ENCODE data around the gene DEDD2.
A peak's percentile ranks its signal among the peaks of the same experiment; 100 is the strongest.

DEDD2 gene

DNA sequence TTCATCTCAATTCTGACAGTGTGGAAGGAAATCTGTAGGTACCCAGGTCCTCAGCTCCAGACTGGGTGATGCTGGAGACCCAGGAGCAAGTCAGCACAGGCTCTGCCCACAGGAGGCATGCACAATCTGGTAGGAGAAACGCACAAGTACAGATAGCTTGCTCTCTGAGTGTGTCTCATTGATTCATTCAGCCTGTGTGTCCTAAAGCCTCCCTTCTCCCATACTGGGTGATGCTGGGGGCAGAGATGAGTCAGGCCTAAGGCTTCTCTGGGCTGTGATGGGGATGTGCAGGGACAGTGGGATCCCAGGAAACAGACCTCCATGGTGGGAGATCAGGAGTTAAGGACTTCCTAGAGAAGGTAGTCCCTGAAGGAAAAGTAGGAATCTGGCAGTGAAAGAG lies 9.4 kb upstream of the DEDD2 start:
- DNase-seq: no peak

DNA sequence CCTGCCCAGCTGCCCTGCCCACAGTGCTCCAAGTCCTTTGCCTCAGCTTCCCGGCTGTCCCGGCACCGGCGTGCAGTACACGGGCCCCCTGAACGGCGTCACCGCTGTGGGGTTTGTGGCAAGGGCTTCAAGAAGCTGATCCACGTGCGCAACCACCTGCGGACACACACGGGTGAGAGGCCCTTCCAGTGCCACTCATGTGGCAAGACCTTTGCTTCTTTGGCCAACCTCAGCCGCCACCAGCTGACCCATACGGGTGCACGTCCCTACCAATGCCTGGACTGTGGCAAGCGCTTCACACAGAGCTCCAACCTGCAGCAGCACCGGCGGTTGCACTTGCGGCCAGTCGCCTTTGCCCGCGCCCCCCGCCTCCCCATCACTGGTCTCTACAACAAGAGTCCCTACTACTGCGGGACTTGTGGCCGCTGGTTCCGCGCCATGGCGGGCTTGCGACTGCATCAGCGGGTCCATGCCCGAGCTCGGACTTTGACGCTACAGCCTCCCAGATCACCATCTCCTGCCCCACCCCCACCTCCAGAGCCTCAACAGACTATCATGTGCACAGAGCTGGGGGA lies 8.3 kb upstream of the DEDD2 start:
- DNase-seq: no peak

DNA sequence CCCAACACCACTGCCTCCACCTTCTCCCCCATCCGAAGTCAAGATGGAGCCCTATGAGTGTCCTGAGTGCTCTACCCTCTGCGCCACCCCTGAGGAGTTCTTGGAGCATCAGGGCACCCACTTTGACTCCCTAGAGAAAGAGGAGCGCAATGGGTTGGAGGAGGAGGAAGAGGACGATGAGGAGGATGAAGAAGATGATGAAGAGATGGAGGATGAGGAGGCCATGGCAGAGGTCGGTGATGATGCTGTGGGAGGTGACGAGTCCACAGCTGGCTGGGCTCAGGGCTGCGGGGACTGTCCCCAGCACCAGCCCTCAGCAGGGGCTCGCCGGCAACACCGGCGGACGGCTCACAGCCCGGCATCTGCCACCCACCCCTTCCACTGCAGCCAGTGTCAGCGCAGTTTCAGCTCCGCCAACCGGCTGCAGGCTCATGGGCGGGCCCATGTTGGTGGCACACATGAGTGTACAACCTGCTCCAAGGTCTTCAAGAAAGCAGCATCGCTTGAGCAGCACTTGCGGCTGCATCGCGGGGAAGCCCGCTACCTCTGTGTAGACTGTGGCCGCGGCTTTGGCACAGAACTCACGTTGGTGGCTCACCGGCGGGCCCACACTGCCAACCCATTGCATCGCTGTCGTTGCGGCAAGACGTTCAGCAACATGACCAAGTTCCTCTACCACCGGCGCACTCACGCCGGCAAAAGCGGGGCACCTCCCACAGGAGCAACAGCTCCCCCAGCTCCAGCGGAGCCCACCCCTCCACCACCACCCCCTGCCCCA lies 7.7 kb upstream of the DEDD2 start:
- no peak for DNase-seq

DNA sequence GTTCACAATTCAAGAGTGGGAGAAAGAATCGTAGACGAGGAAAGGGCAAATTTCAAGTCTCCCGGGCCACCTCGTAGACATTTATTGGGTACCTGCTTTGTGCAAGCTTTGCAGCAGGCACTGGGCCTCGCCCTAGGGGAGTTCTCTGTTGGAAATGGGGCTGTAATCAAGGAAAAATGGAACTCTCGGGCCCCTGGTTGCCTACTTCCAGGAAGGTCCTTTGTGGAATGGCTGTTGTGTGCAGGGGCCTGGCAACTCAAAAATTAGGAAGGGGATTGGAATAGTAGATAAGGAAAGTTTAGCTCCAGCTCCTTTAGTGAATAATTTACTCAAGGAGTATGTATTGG lies 3.2 kb upstream of the DEDD2 start:
- DNase-seq: no peak

DNA sequence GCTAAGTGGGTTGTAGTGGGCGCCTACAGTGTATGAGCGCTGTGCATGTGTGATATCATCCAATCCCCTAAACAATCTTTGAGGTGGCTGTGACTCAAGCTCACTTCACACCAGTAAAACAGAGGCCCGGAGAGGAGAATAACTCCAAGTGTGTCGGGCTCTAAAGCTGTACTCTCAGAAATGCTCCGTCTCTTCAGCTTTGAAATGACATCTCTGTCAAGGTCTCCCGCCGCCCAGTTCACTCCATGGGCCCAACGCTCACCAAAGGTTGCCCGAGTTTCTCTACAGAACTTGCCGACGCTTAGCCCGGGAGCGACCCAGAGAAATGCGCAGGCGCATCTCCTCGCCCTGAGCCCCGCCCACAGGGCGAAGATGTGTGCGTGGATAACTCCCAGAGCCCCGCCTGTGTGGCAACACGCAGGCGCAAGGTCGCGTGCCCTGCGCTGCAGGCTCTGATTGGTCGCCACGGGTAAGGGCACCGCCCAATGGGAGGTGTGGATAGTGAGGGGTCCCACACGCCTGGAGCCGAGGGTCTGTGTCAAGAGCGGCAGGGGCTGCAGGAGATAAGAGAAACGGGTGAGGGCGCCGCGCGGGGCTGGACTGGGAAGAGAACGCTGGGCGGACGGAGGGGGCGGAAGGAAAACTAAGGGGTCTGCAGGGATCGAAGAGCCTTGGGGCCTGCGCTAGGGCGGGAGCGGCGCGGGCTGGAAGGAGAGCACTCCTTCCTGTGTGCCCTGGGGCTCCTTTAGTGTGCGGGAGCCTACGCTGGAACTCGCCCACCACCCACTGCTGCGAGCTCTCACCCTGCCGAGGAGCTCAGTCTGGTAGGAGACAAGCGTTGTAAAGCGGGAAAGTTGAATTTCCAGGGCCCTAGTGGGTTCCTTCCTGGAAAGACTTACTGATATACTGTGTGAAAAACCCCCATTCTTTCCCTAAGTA lies 2.6 kb upstream of the DEDD2 start, which contains the start of gene ZNF526:
Gene ZNF526 (plus strand): TSS at position 501 of the 939 bp plus-strand sequence. CDS start 4,092 bp downstream, outside the sequence.
- peak; percentile 95 for DNase-seq

DNA sequence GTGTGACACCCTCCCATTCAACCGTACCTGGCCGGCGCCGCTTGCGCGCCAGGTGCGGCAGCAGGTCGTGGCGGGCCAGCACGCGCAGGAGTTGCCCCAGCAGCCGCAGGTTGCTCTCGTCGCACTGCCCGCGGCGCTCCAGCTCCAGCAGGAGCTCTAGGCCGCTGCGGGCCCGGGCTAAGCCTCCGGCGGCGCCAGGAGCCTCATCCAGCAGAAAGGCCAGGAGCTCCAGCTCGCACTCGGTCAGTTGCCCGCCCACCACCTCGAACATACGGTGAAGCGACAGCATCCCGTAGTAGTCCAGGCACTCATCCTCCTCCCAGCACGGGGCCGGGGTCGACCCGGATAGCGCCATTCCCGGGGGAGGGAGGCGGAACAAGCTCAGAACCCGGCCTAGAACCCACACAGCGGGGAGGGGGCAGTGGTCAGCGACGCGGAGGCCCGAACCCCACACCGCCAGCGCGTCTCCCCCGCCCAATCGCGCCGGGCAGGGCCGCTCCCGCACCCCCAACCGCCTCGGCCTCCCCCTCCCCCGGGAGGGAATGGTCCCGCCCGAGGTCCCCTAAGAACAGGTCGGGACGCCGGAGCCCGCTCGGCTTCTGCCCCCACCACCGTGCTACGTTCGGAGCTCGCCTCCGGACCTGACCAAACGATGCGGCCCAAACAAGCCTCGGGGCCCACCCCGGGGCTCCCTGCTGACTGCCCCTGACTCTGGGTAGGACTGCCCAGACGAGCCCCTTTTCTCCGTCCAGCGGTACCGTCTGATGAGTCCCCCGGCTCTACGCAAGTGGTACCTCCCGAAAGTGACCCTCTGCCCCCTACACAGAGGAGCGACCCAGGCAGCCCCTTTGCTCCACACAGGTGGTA lies 591 bp downstream of the DEDD2 start:
- DNase-seq: peak; percentile 37

DNA sequence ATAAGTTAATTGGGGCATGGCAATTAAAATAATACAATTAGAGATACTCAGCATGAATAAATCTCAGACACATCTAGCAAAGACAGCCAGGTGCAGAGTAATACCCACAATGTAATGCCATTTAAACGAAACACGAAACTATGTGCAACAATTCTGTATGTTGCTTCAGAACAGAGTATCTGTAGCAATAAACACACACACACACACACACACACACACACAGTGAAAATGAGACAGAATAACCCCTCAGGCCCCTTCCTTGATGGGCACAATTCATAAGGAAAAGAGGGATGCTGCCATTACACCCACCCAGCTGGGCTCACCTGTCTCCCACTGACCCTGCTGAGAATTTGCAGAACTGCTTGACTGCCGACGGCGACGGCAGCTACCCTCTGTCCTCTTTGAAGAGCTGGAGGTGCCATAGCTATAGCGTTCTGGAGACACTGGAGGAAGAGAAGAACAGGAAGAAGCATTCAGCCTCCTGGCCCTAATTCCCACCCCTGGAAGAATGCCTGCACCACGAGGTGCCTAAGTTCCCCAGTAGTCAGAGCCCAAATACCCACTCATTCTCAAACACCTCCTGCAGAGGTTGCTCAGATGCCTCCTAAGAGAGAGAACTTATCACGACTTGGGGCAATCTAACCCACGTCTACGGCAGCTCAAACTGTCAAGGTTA lies 2.5 kb downstream of the DEDD2 start:
- DNase-seq: no peak

DNA sequence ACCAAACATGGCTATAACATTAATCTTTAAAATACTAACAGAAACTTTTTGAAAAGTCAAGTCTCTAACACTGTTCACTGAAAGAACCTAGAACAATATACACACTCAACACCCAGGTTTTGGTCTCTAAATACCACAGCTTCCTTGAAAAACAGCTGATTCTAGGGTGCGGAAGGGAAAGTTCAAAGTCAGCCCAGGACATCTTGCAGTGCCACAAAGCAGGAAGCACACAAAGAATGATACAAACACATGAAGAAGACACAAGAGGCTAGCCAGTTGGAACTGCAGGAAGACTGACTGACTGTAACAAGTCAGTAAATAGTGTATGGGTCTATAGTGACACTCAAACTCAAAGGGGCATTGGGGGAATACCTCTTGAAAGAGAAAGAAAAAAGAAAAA lies 4.6 kb downstream of the DEDD2 start:
- DNase-seq: no peak

DNA sequence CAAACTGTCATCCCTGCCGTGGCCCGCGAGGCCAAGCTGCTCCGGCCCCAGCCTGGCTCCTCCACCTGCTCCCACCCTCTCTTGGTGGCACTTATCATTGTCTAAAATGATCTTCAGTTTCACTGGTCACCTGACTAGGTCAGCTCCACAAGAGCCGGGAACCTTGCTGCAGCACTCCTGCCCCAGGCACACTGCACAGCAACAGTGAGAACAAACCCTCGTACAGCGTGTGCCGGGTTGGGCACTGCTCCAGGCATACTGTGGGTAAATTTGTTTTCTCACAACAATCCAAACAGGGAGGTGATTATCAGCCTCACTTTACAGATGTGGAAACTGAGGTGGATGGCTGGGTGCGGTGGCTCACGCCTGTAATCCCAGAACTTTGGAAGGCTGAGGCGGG lies 8.9 kb downstream of the DEDD2 start:
- DNase-seq: no peak

DNA sequence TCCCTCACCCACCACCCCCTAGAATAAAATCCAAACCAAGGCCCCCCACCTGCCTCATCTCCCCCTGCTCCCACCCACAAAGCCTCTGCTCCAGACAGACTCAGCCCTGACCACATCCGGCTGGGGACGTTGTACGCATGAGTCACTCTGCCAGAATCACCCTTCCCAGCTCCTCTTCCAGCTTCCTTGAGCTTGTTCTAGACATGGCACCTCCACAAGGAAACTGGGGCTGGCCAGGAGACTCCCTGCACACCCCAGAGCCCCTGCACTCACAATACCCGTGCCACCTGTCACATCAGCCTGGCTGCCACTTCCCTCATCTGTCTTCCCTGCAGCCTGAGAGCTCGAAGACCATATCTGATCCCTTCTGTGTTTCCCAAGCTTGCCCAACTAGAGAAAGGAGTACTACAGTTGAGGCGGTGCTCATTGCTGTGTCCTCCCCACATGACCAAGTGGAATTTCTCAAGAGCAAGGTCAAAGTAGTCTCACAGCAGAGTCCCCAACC lies 9.7 kb downstream of the DEDD2 start:
- no peak for DNase-seq

DNA sequence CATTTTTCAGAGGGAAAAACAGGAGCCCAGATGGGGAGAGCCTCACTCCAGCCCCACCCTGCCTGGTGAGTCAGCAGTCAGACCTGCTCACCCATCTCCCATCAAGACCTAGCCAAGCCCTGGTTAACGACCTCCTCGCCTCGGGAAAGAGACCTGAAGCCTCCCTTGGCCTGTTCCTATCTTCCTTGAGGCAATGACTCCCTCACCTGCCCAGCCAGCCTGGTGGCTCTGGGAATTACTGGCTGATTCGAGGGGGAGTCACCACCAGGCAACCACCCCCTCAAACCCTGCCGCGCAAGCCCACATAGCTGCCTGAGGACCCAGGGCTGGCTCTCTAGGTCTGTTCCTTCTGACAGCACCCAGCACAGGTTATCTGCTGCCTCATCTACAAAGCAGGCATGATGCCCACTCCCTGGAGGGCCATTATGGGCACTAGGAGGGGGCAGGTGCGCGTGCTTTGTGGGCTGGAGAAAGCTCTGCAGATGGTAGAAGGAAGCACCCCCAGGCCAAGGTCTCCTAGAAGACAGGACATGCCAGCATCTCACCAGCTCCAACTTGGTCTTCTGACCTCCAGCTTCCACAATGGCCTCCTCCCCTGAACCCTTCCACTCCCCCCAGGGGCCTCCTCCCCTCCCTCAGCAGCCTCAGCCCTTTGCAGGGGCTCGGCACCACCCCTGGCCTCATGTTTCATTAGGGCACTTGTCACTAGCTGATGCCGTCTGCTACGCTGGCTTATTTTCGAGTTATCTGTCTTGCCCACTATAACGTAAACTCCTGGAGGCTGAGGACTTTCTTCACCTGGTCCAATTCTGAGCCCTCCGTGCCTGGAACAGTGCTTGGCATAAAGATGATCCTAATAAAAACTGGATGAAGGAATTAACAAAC lies 10.4 kb downstream of the DEDD2 start:
- DNase-seq: no peak

DNA sequence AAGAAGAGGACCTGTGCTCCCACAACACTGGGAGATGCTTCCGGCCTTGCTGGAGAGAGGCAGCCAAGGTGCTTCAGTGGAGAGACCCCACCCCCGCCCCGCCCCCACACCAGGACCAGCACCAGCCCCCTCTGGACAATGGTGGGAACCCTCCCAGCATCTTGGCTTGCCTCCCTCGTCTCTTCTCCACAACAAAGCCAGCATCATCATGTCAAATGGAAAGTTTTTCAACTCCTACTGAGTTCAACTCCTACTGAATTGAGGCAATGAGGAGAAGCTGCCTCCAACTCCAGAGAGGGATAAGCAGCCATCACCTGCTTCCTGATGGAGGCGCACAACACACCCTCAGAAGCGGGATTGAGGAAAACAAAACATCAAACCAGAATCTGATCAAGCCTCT lies 12.8 kb downstream of the DEDD2 start:
- DNase-seq: no peak

DNA sequence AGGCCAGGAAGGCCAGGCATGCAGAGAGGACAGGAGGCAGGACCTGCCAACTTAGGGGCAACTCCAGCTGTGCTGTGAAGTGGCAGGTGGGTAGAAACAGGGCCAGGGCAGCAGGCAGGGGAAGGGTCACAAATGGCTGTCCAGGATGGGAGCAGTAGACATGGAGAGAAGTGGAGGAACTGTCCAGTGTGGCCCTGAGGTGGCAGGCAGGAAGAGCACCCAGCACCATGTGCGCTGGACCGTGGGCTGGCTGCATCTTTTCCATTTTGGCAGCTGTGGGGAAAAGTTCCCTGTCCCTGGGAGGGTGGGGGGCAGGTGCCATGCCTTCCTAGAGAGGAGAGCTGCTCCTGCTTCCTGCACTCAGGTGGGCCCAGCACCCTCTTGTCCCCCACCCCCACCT lies 13.8 kb downstream of the DEDD2 start:
- DNase-seq: no peak

DNA sequence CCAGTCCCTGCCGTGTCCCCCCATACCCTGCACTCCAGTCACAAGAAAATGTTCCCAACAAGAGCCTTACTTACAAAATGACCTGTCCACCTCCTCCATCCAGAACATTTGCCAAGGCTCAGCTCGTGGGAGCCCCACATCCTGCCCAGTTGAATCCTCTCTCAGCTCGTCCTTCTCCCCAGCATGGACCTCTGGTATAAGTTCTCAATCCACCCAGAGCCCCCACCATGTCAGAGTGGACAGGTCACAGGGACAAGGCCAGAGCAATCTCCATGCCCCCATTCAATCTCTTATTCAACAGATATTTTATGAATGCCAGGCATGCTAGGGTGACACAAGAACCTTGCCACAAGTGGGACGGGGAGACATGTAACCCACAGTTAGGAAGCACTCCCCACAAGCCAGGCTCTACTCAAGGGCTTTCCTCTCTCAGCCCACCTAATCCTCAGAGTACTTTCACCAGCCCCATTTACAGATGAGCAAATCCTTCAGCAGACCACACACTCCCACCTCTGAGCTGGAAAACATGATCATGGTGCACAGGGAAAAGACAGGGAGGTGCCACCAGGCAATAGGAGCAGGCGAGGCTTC lies 15.1 kb downstream of the DEDD2 start:
- DNase-seq: no peak

DNA sequence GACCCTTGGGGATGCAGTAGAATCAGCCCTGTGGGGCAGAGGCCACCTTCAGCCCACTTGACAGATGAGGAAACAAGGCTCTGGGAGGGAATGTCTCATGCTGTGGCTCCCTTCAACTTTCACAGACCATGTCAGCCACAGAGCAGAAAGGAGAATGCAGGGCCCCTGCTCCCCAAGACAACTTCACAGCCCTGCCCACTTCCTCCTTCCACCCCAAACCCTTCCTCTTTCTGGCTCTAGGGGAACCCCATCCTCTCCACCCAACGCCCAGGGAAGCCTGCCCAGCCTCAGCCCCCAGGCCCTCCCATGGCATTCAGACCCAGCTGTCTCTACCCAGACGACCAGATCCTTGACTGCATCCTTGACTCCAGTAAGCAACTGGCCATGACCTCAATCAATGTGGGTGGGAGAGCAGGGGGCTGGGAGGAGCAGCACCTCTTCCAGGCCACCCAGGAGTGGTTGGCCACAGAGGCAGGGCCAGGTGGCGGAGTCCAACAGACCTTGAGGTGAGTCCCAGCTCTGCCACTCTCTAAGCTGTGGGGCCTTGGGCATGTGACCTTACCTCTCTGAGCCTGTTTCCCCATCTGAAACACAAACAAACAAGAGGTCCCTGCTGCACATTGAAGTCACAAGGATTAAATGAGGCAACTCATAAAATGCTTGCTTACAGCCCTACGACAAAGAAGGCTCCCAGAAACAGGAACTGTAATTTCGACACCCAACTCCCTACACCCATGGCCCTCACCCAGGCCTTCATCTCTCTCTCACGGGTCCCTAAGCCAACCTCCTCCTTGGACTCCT lies 15.8 kb downstream of the DEDD2 start:
- DNase-seq: no peak

DNA sequence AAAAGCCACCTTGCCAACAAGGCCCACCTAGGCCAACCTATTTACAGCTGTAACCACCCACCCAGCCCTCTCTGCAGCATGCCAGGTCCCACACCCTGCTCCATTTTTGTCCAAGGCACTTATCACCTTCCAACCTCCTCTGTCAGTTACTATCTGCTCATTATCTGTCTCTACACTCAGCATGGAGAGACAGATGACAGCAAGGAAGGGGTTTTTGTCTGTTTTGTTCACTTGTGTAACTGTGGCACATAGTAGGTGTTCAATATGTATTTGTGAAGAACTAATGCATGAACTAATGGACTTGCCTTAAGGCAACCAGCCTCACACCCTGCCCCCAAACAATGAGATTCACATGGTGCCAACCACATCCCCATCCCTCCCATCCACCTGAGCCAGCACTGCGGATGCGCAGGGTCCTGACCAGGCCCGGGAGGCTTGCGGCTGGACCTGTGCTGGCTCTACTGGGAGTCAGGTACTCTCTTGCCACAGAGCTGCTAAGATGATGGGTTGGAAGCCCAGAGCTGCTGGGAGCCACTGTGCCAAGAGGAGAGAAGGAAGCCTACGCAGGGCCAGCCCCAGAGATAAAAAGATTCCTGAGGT lies 17.3 kb downstream of the DEDD2 start:
- no peak for DNase-seq

DNA sequence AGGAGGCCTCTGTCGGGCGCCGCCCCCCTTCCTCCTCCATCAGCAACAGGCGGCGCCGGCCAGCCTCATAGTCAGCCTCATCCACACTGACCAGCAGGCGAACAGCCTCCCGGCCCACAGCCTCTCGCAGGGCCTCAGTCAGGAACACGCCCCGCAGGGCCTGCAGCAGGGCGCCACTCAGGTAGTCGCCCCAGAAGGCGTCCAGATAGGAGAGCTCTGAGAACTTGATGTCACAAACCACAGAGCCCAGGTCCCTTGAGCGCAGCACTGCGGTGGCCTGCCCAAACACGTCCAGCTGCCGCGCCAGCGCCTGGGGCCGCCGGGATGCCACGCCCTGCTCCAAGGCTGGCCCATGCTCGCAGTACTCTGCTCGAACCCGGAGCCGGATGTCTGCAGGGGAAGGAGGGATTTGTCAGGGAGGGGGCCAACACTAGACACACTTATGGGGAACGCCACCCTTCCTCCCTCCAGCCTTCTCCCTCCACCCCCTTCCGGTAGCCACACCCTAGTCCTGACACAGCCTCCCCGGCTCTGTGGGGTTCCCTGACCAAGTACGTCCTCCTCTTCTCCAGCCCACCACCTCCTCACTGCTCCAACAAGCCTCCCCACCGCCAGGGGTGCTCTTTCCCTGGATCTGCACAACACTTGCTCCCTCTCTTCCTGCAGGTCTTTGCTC lies 17.9 kb downstream of the DEDD2 start:
- no peak for DNase-seq

DNA sequence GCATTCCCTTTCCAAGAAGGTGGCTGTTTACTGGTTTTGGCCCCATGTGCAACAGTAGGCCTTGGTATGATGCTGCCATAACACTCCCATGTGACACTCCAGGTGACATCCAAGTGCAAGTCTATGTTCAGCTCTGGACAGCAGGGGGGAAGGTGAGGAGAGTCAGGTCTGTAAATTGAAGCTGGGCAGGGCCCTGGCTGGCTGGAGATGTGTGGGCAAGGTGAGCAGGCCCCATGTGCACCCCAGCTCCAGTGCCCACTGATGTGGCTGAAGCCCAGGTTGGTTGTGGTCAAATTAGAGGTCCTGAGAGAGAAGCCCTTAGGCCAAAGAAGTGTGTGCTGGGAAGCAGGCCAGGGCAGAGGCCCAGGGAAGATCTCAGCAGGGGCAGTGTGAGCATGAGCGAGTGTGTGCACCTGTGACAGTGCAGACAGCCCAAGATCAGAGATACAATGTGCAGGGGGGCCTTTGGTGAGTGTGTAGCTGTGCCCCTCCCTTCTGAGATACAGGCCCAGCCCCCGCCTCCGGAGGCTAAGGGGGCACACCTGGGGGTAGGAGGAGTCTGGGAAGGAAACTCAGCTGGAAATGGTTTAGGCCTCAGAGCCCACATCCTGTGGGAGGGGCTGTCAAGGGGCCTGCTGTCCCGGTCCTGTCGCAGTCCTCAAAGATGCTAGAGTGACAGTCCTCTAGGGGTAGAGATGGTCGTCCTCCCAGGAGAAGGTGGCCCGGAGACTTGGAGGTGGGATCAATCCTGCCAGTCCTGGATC lies 18.6 kb downstream of the DEDD2 start:
- no peak for DNase-seq
